Chondrocyte (in vitro differentiated cells): ENCODE results near the gene JMJD6. TPM values are rescaled to one million over a fixed set of nuclear protein-coding genes. Genes with fewer than 3 reads are reported as not detected.
"Not testable (repeated sequence)": the region's sequence is repeated elsewhere in the genome, so short reads cannot be mapped to it uniquely, and the experiment has no call there.

Experiments used
- DNase-seq: peaks from one replicate; pipeline ENCODE4 v3.0.0; 2021; ENCODE audit warnings: mixed read lengths, low spot score
- H3K27ac Mint-ChIP-seq: one replicate; pipeline ENCODE4 v1.8.0; 2021; ENCODE audit warnings: mild to moderate bottlenecking, moderate library complexity, mixed read lengths; ENCODE audit not compliant: unreplicated experiment
- H3K27me3 Mint-ChIP-seq: 2 replicates; pipeline ENCODE4 v1.8.0; 2021; ENCODE audit warnings: low read depth, mixed read lengths
- H3K36me3 Mint-ChIP-seq: 2 replicates; pipeline ENCODE4 v1.8.0; 2021; ENCODE audit warnings: low read depth, mixed read lengths
- H3K4me1 Mint-ChIP-seq: 2 replicates; pipeline ENCODE4 v1.8.0; 2021; ENCODE audit warnings: low read depth, mild to moderate bottlenecking, mixed read lengths
- H3K4me3 Mint-ChIP-seq: one replicate; pipeline ENCODE4 v1.8.0; 2021; ENCODE audit warnings: mild to moderate bottlenecking, moderate library complexity, mixed read lengths; ENCODE audit not compliant: unreplicated experiment
- H3K9me3 Mint-ChIP-seq: 2 replicates; pipeline ENCODE4 v1.8.0; 2021; ENCODE audit warnings: low read depth, mixed read lengths
- CTCF ChIP-seq: fragments of 200-600 bp; sonication (generic); IDR thresholded peaks from 2 replicates; pipeline ENCODE4 v1.5.0; 2021; ENCODE audit warnings: antibody characterized with exemption, mild to moderate bottlenecking, moderate library complexity
- total RNA-seq: library from RNA; stranded (reverse); gene quantifications from 3 replicates; pipeline ENCODE4 v1.2.1, GENCODE V29; 2021

Gene JMJD6
- total RNA-seq, 1 donor from 2014 or later: 27.2 TPM

- Mint-ChIP-seq H3K4me3 (peak overlapping the region; percentile 64), H3K4me1 (peaks cover 74% of the 10 kb centered on the region), H3K36me3 (no peaks in the 10 kb centered on the region), H3K27me3 (no peaks in the 10 kb centered on the region), H3K27ac (peak overlapping the region; percentile 97), H3K9me3 (no peaks in the 10 kb centered on the region)
- DNase-seq: no peak
- TF ChIP-seq CTCF: no peak
These were observed 24.9 kb downstream of the JMJD6 start for GRCh38 chr17:76701471-76701967.

- no peak for TF ChIP-seq CTCF
- H3K27me3 Mint-ChIP-seq: no peaks in the 10 kb centered on the region
- peaks cover 76% of the 10 kb centered on the region for H3K4me1 Mint-ChIP-seq
- no peak for DNase-seq
- H3K36me3 Mint-ChIP-seq: no peaks in the 10 kb centered on the region
- no peaks in the 10 kb centered on the region for H3K9me3 Mint-ChIP-seq
- H3K4me3 Mint-ChIP-seq: peak overlapping the region; percentile 64
- peak overlapping the region; percentile 97 for H3K27ac Mint-ChIP-seq
These were observed 25.6 kb downstream of the JMJD6 start for GRCh38 chr17:76700617-76701470.

GRCh38 chr17:76700270-76700616, 26.2 kb downstream of the JMJD6 start:
- H3K4me1 Mint-ChIP-seq: peaks cover 78% of the 10 kb centered on the region
- H3K4me3 Mint-ChIP-seq: peak overlapping the region; percentile 64
- TF ChIP-seq CTCF: no peak
- no peaks in the 10 kb centered on the region for H3K27me3 Mint-ChIP-seq
- no peak for DNase-seq
- H3K36me3 Mint-ChIP-seq: no peaks in the 10 kb centered on the region
- H3K27ac Mint-ChIP-seq: peak overlapping the region; percentile 97
- H3K9me3 Mint-ChIP-seq: no peaks in the 10 kb centered on the region

- Mint-ChIP-seq H3K27ac (peak overlapping the region; percentile 78), H3K4me1 (peaks cover 79% of the 10 kb centered on the region)
- H3K9me3 Mint-ChIP-seq, H3K4me3 Mint-ChIP-seq, H3K27me3 Mint-ChIP-seq, H3K36me3 Mint-ChIP-seq, DNase-seq: not testable (repeated sequence)
These were observed 27.9 kb downstream of the JMJD6 start for GRCh38 chr17:76698466-76698977.

- DNase-seq: no peak
- Mint-ChIP-seq H3K4me1 (peaks cover 83% of the 10 kb centered on the region), H3K9me3 (no peaks in the 10 kb centered on the region), H3K27me3 (no peaks in the 10 kb centered on the region), H3K36me3 (no peaks in the 10 kb centered on the region), H3K27ac (peak overlapping the region; percentile 80), H3K4me3 (no peak overlapping the region)
- no peak for TF ChIP-seq CTCF
These were observed 28.5 kb downstream of the JMJD6 start for GRCh38 chr17:76697702-76698465.
